Inferior parietal cortex (tissue), 1 donor: ENCODE results near the gene UTP3.
"Not testable (repeated sequence)": the region's sequence is repeated elsewhere in the genome, so short reads cannot be mapped to it uniquely, and the experiment has no call there.

ENCODE experiments used
- DNase-seq: peaks from one replicate; pipeline ENCODE4 v3.0.0-alpha.2; 2016; ENCODE audit errors: extremely low spot score

UTP3 gene

GRCh38 chr4:70714079-70714887 is 26.0 kb downstream of the UTP3 start:
- no peak for DNase-seq

GRCh38 chr4:70715097-70715496 is 26.8 kb downstream of the UTP3 start:
- no peak for DNase-seq

GRCh38 chr4:70718811-70719604 is 30.7 kb downstream of the UTP3 start:
- no peak for DNase-seq

DNA sequence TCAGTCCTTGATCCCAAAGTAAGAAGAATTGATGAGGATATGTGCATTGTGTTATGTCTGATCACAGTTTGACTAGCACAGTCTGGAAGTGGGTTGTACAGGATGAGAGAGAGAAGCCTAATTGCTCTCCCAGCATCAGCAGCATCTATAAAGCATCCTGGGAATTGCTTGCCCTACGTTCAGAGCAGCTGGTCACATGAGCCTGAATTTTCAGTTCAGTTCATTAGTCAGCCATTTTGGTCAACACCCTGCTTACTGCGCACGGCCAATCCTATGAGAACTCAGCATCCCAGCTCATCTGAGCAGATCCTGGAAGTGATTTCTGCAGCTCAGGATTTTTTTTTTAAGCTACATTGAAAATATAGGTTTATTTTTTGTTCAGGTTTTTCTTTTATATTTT is 33.4 kb downstream of the UTP3 start, which contains the start of gene RUFY3:
RUFY3 (plus strand) TSS at position 218 of the 400 bp plus-strand sequence. CDS start 610 bp downstream, outside the sequence.
- DNase-seq = peak; percentile 93

GRCh38 chr4:70722199-70722791 is 34.0 kb downstream of the UTP3 start:
- no peak for DNase-seq

GRCh38 chr4:70724463-70724862 is 36.1 kb downstream of the UTP3 start:
- DNase-seq = no peak

- DNase-seq = no peak
Observed at GRCh38 chr4:70725633-70726032, 37.3 kb downstream of the UTP3 start.

DNA sequence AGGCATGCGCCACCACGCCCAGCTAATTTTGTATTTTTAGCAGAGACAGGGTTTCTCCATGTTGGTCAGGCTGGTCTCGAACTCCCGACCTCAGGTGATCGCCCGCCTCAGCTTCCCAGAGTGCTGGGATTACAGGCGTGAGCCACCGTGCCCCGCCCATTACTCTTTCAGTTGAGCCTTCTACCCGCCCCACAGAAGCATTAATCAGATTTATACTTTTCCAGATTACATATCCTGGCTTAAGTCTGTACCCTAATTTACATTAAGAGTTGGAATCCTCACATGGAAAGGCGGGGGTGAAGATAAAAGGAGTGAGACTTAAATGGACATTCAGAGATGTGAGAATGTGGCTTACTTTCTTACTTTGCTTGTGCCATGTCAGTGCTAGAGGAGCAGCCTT is 38.2 kb downstream of the UTP3 start:
- not testable (repeated sequence) for DNase-seq

DNA sequence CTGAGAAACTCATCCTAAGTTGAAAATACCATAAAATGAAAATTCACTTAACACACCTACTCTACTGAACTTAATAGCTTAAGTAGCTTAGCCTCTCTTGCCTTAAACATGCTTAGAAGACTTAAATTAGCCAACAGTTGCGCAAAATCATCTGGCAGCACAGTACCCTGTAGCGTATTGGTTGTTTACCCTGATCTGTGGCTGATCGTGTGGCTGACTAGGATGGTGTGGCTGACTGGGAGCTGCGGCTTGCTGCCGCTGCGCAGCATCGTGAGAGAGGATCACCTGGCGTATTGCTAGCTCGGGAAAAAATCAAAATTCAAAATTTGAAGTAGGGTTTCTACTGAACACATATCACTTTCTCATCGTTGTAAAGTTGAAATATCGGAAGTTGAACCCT is 39.8 kb downstream of the UTP3 start:
- no peak for DNase-seq

- not testable (repeated sequence) for DNase-seq
Observed at GRCh38 chr4:70732878-70733277, 44.5 kb downstream of the UTP3 start.

DNA sequence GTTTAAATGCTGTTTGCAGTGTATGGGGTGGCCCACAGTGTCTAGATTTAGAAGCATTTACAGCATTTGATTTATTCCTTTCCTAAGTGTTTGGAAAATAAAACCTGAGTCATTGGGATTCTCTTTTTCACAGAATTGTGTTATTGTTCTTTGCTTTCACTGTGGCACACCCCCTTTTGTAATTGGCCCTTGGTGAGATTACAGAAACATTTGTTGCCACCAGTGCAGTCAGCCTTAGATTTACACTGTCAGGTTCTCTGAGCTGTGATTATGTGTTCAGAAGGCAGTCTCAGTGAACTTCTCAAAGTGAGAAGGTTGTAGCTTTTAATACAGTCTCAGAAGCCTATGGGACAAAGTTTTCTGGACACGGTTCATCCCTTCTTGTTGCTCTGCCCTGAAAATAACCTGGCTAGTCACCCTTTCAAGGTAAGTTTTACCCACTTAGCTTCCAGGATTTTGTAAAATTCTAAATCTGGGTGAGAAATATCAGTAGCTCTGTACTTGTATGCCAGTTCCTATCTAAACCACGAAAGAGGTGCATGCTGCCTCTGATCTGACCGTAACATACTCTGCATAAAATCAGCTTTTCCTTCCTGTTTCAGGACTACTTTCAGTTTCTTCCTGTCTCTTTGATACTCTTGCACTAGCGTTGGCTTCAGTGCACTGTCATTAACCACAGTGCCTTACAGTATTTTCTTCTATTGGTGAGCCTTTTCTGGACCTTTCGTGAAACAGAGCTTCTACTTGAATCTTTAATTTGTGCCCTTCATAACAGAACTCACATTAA is 46.0 kb downstream of the UTP3 start:
- DNase-seq = no peak

- no peak for DNase-seq
Observed at GRCh38 chr4:70734971-70735370, 46.6 kb downstream of the UTP3 start.

DNA sequence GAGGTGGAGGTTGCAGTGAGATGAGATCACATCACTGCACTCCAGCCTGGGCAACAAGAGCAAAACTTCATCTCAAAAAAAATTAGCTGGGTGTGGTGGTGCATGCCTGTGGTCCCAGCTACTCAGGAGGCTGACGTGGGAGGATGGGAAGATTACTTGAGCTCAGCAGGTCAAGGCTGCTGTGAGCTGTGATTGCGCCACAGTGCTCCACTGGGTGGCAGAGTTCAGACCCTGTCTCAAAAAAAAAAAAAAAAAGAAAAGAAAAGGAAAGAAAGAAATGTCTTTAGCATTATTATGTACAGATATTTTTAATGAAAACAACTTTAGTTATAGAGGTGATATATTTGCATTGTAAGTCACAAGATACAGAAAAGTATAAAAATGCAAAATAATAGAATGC is 47.6 kb downstream of the UTP3 start:
- DNase-seq = not testable (repeated sequence)

DNA sequence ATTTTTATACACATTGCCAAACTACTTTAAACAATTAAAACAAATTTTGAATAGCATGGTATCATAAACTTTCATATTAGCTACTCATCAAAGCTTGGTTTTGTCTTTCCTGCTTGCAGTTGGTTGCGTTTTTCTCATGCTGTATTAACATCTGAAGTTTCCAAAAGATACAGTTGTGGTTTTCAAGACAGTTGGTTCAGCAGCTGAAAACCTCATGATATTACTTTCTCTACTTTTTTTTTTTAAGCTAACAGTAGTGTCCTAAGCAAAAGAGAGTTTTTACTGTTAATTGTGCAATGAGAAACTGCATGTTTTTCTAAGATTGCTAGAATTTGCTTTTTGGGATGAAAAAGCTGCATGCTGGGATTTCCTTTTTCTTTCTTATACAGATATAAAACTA is 48.7 kb downstream of the UTP3 start:
- no peak for DNase-seq

GRCh38 chr4:70737409-70737808 is 49.1 kb downstream of the UTP3 start:
- no peak for DNase-seq

- no peak for DNase-seq
Observed at GRCh38 chr4:70739496-70740337, 51.4 kb downstream of the UTP3 start.
